Measurements from ENCODE around the gene CNIH1.
A peak's percentile ranks its signal among the peaks of the same experiment; 100 is the strongest.

CNIH1 gene

DNA sequence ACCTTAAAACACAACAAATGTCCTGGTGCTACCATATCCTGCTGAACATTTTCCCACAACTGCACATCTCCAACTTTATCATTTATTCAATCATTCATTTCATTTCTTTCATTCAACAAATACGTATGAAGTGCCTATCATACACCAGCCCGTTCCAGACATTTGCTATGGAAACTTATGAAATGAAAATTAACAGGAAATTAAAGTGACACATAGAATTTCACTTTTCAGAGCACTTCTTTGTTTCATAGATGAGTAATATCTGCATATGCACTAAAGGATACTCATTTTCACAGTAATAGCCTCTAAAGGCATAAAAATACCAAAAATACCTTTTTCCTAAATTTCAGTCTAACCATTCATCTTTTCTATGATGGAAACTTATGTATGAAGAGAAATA is 12.6 kb downstream of the CNIH1 start:
- H3K9ac ChIP-seq (ENCODE audit: insufficient read length) = no peak overlapping the region
- peaks cover 93% of the 10 kb centered on the region for H3K36me3 ChIP-seq (ENCODE audit: insufficient read depth, low read length)
- H3K9me3 ChIP-seq (ENCODE audit: low read depth, low read length) = no peaks in the 10 kb centered on the region
- H3K27ac ChIP-seq = no peak overlapping the region
- TF ChIP-seq EZH2 (IDR thresholded peaks at IDR 0.05) (no peak), FOXP2 (optimal IDR thresholded peaks at IDR 0.05; ENCODE audit: control extremely low read depth, extremely low read length, insufficient read depth) (no peak), POLR2AphosphoS5 (IDR thresholded peaks at IDR 0.05; ENCODE audit: borderline replicate concordance, low read depth, low read length) (no peak)
- H3K4me3 ChIP-seq = no peak overlapping the region
- no peak for DNase-seq (ENCODE audit: low read depth, low spot score)

DNA sequence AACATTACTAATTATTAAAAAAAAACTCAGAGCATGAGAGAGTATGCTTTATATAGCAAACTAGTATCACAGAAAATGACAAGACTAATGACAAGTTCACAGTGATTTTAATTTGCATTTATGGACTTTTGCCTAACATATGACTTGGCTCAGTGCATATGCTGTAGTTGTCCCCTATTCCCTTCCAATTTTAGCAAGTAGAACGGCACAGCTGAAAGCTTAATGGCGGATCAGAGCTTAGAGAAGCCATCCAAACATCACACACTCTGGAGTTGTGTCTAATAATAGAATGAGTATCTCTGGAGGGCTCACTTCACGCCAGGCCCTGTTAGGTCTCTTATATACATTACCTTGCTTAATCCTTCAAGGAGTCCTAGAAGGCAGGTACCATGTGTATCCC is 13.3 kb downstream of the CNIH1 start:
- Histone ChIP-seq H3K9ac (ENCODE audit: insufficient read length) (no peak overlapping the region), H3K27ac (no peak overlapping the region), H3K4me3 (no peak overlapping the region), H3K36me3 (ENCODE audit: insufficient read depth, low read length) (peaks cover 91% of the 10 kb centered on the region), H3K9me3 (ENCODE audit: low read depth, low read length) (no peaks in the 10 kb centered on the region)
- no peak for TF ChIP-seq FOXP2 (optimal IDR thresholded peaks at IDR 0.05; ENCODE audit: control extremely low read depth, extremely low read length, insufficient read depth)
- TF ChIP-seq EZH2 (IDR thresholded peaks at IDR 0.05) = no peak
- TF ChIP-seq POLR2AphosphoS5 (IDR thresholded peaks at IDR 0.05; ENCODE audit: borderline replicate concordance, low read depth, low read length) = no peak
- no peak for DNase-seq (ENCODE audit: low read depth, low spot score)

DNA sequence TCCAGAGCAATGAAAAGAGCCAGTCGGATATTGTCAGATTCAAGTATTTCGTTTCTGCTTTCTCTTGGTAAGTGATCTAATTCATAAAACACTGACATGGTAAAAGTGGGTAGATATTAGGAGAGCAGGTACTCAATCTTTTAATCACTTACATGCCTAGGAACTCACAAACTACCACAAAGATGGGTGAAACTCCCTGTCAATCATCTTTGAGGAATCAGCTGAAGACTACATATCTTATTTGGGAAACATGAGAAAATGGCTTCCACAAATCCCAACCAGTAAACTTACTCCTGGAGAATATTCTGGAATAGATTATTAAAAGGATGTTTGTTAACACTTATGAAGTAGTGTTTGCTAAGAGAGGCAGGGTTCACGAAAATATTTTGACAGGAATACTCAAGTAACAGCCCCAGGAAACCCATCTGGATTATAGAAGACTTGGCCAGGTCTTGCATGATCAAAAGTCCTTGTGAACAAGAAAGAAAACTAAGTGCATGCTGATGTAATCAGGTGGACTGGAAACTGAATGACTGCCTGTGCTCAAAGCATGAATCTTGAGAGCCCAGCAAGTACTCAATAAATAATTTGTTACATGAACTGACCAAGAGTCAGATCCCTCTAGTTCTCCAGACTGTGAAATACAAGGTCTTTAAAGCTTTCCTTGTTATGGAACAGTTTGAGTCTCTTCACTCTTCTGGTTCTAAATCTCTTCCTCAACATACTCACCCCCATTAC is 15.5 kb downstream of the CNIH1 start:
- no peak overlapping the region for H3K27ac ChIP-seq
- DNase-seq (ENCODE audit: low read depth, low spot score) = no peak
- no peak overlapping the region for H3K9ac ChIP-seq (ENCODE audit: insufficient read length)
- TF ChIP-seq EZH2 (IDR thresholded peaks at IDR 0.05) = no peak
- H3K9me3 ChIP-seq (ENCODE audit: low read depth, low read length) = no peaks in the 10 kb centered on the region
- H3K36me3 ChIP-seq (ENCODE audit: insufficient read depth, low read length) = peaks cover 77% of the 10 kb centered on the region
- H3K4me3 ChIP-seq = no peak overlapping the region

DNA sequence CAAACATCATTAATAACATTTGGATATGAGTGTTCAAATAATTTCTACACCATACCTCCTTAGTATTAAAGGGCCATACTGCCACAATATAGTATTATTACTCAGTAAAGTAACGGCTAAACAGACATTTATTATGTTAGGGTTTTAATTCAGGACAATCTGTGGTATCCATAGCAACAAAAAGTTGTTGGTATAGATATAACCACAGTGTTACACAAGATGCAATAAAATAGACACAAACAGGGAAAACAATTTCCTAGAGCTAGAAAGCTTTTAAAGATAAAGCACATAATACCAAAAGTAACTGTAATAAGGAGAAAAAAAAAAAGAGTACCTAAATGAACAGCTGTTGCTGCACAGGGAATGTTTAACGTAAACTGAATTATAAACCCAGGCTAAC is 16.1 kb downstream of the CNIH1 start:
- no peak overlapping the region for H3K27ac ChIP-seq
- no peak overlapping the region for H3K9ac ChIP-seq (ENCODE audit: insufficient read length)
- no peaks in the 10 kb centered on the region for H3K9me3 ChIP-seq (ENCODE audit: low read depth, low read length)
- TF ChIP-seq EZH2 (IDR thresholded peaks at IDR 0.05) = no peak
- no peak for TF ChIP-seq FOXP2 (optimal IDR thresholded peaks at IDR 0.05; ENCODE audit: control extremely low read depth, extremely low read length, insufficient read depth)
- TF ChIP-seq POLR2AphosphoS5 (IDR thresholded peaks at IDR 0.05; ENCODE audit: borderline replicate concordance, low read depth, low read length) = no peak
- DNase-seq (ENCODE audit: low read depth, low spot score) = no peak
- H3K4me3 ChIP-seq = no peak overlapping the region
- peaks cover 72% of the 10 kb centered on the region for H3K36me3 ChIP-seq (ENCODE audit: insufficient read depth, low read length)

DNA sequence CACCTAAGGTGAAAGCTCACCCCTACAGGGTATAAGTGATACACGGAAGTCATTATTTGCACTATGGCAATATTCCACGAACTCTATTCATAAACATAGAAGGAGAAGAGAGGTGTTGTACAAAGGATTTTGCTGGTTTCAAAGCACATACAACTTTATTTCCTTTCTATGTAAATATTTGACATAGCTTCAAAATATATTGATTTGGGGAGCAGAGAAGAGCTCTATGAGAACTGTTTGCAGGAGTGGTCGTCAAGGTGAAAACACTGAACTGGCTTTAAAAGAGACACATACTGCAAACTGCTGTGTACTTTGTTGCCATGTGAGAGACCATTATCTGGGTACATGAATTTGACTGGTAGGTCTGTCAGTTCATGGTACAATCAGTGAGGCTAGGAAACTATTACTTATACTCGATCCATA is 16.7 kb downstream of the CNIH1 start:
- Histone ChIP-seq H3K36me3 (ENCODE audit: insufficient read depth, low read length) (peaks cover 72% of the 10 kb centered on the region), H3K9ac (ENCODE audit: insufficient read length) (no peak overlapping the region)

DNA sequence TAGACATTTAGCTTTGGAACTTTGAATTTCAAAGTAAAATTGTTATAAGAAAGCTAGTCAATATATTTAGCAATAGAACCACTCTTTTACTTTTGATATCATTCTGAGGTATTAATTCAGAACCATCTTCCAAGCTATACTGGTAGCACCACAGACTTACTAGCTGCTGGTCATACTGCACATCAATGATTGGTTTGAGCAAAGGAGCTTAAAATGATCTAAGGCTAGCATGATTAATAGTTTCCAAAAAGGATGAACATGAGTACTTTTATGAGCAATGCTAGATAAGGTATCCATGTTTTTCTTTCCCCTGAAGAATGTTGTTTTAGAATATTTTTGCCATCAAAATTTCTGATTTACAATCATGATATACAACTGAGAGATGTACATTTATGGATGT is 17.2 kb downstream of the CNIH1 start:
- Histone ChIP-seq H3K36me3 (ENCODE audit: insufficient read depth, low read length) (peaks cover 69% of the 10 kb centered on the region), H3K27ac (0 out of 2 replicates have a peak overlapping the region, but pooled peaks have one; percentile 17), H3K9me3 (ENCODE audit: low read depth, low read length) (no peaks in the 10 kb centered on the region), H3K9ac (ENCODE audit: insufficient read length) (no peak overlapping the region), H3K4me3 (no peak overlapping the region)
- TF ChIP-seq FOXP2 (optimal IDR thresholded peaks at IDR 0.05; ENCODE audit: control extremely low read depth, extremely low read length, insufficient read depth) (no peak), POLR2AphosphoS5 (IDR thresholded peaks at IDR 0.05; ENCODE audit: borderline replicate concordance, low read depth, low read length) (no peak), EZH2 (IDR thresholded peaks at IDR 0.05) (no peak)
- DNase-seq (ENCODE audit: low read depth, low spot score) = no peak

More for the DNA sequence above, 16.7 kb downstream of the CNIH1 start:
- Histone ChIP-seq H3K9me3 (ENCODE audit: low read depth, low read length) (no peaks in the 10 kb centered on the region), H3K27ac (no peak overlapping the region), H3K4me3 (no peak overlapping the region)
- DNase-seq (ENCODE audit: low read depth, low spot score) = no peak
- TF ChIP-seq POLR2AphosphoS5 (IDR thresholded peaks at IDR 0.05; ENCODE audit: borderline replicate concordance, low read depth, low read length) = no peak
- TF ChIP-seq FOXP2 (optimal IDR thresholded peaks at IDR 0.05; ENCODE audit: control extremely low read depth, extremely low read length, insufficient read depth) = no peak
- no peak for TF ChIP-seq EZH2 (IDR thresholded peaks at IDR 0.05)

DNA sequence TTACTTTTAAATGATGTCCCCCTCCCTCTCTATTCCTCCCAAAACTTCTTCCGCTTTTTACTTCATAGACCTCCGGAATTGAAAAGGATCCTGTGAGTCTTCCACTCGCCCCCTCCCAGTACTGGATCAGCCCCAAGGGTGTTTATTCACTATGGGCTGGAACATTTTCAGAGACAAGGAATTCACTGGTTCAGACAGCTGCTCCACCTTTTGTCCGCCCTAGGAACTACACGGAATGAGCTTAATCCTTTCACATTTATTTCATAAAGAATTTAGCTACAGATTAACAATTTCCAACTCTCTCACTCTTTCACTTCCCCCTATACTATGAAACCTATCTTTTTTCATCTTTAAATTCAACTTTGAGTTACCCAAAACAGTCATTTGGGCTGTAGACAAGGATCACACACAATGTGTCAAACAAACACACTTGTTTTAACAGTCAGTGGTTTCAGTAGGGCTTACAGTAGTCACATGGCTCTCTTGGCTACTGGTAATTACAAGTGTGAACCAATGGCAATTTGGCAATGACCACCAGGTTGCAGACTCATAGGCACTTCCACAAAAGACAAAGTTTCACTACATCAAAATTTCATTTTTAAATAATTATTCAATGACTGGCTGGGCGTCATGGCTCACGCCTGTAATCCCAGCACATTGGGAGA is 20.6 kb downstream of the CNIH1 start:
- no peak for DNase-seq (ENCODE audit: low read depth, low spot score)
- no peak overlapping the region for H3K9ac ChIP-seq (ENCODE audit: insufficient read length)
- TF ChIP-seq POLR2AphosphoS5 (IDR thresholded peaks at IDR 0.05; ENCODE audit: borderline replicate concordance, low read depth, low read length) (no peak), FOXP2 (optimal IDR thresholded peaks at IDR 0.05; ENCODE audit: control extremely low read depth, extremely low read length, insufficient read depth) (no peak), EZH2 (IDR thresholded peaks at IDR 0.05) (no peak)
- H3K36me3 ChIP-seq (ENCODE audit: insufficient read depth, low read length) = peaks cover 54% of the 10 kb centered on the region
- peak overlapping the region; percentile 52; the same call in 1 of the 2 replicates for H3K27ac ChIP-seq
- H3K9me3 ChIP-seq (ENCODE audit: low read depth, low read length) = no peaks in the 10 kb centered on the region
- H3K4me3 ChIP-seq = no peak overlapping the region

DNA sequence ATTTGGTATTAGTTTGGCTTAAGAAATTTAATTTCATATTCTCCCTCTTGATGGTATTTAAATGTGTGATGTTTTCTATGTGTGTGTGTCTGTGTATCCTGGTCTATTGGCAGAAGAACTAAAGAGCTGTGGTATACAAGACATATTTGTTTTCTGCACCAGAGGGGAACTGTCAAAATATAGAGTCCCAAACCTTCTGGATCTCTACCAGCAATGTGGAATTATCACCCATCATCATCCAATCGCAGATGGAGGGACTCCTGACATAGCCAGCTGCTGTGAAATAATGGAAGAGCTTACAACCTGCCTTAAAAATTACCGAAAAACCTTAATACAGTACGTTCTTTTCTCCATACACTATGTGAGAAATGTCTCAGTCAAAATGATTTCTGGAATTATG is 29.8 kb downstream of the CNIH1 start:
- Histone ChIP-seq H3K4me3 (no peak overlapping the region), H3K9me3 (ENCODE audit: low read depth, low read length) (no peaks in the 10 kb centered on the region), H3K36me3 (ENCODE audit: insufficient read depth, low read length) (peaks cover 66% of the 10 kb centered on the region), H3K27ac (no peak overlapping the region), H3K9ac (ENCODE audit: insufficient read length) (no peak overlapping the region)
- DNase-seq (ENCODE audit: low read depth, low spot score) = no peak
- no peak for TF ChIP-seq FOXP2 (optimal IDR thresholded peaks at IDR 0.05; ENCODE audit: control extremely low read depth, extremely low read length, insufficient read depth)
- no peak for TF ChIP-seq EZH2 (IDR thresholded peaks at IDR 0.05)
- no peak for TF ChIP-seq POLR2AphosphoS5 (IDR thresholded peaks at IDR 0.05; ENCODE audit: borderline replicate concordance, low read depth, low read length)
